NCI-H1436 (cell line): ENCODE data around the gene ZNF532.

Experiments
- DNase-seq: peaks from one replicate; lab custom pipeline; 2025; lab: John Stamatoyannopoulos, UW

Gene ZNF532

DNA sequence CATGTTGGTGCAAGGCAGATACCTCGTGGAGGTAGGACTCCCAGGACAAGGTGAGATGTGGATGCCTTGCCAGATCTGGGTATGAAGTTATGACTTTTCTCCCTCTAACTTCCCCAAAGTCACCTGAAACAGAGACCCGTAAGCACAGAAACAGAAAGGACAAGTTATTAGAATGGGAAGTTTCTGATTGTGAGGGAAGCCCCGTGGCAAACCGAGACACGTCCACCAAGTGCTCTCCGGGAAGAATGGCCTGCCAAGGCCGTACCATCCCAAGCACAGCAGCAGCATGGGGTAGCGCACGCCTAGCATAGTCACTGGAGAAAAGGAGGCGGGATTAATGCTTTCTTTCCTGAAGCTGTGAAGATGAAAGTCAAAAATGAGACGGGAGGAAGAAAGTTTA lies 110.6 kb downstream of the ZNF532 start:
- DNase-seq: no peak

DNA sequence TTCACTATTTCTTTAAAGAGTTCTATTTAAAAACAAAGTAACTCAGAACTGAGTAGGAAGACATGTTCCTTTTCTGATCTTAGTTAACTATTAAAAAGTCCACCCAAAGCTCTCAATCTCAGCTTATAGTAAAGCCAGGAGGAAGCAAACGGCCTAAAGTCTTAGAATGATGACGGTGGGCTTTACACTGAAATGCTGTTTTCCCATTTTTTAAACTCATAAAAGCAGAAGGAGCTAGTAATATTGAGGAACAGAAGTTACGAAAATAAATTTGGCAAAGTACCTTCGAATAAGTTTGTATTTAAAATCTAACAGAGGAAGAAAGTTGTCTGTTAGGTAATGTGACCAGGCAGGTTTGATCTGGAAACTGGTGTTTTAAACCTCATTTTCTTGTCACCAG lies 111.1 kb downstream of the ZNF532 start:
- no peak for DNase-seq

DNA sequence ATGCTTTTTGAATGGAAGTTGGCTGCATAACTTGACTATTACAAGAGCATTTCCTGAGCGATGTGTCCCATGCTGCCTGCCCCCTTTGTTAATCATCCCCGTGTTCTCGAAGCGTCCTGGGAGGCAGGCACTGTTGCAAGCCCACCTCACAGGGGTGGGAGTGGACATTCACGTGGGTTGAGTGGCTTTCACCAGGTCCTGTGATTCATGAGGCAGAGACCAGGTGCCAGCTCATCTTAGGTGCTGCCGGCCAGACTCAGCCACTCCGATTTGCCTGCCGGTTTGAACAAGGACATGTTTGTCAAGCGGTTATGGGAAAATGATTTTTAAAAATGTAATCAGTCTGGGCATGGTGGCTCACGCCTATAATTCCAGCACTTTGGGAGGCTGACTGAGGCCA lies 112.5 kb downstream of the ZNF532 start:
- DNase-seq: no peak

DNA sequence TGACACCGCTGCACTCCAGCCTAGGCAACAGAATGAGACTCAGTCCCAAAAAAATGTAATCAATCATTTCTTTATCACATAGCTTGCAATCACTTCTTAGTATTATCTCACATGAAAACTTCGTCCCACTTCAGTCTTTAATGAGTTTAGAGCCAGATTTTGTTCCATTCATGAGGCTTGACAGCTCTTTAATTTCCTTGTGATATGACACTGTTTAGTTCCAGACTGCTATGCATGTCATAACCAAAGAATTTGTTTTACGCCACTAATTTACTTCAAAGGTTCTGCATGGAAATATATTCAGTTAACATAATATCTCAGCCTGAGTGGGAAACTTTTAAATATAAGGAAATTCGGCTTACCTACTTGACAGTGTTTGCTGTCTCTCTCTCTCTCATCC lies 113.1 kb downstream of the ZNF532 start:
- DNase-seq: no peak

DNA sequence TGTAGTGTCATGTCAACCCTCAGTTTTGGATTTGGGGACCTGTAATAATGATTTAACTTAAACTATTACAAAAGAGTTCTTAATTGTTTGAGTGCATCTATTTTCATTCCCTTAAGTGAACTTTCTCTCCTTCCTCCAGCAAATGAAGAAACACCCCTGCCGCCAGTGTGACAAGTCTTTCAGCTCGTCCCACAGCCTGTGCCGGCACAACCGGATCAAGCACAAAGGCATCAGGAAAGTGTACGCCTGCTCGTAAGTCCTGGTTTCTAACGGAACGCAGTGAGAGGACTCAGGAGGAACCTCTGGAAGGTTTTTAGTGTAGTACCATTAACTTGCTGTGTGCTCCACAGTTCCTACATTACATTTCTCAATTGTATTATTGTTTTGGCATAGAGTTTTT lies 114.2 kb downstream of the ZNF532 start:
- no peak for DNase-seq

DNA sequence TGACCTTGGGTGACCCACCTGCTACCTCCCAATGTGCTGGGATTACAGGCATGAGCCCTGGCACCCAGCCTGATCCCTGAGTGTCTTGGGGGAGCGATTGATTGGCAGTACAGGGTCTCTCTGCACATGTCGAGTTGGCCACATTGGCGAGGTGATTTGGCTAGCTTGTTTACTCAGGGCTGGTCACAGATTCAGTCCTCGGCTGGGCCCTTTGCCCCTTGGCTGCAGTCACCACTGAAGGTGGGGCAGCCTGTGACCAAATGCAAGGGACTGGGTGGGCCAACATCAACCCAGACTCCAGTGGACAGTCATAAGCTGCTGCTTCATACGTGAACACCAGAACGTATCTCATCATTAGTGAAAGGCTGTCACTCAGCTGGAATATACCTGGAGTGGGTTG lies 114.9 kb downstream of the ZNF532 start:
- DNase-seq: no peak

DNA sequence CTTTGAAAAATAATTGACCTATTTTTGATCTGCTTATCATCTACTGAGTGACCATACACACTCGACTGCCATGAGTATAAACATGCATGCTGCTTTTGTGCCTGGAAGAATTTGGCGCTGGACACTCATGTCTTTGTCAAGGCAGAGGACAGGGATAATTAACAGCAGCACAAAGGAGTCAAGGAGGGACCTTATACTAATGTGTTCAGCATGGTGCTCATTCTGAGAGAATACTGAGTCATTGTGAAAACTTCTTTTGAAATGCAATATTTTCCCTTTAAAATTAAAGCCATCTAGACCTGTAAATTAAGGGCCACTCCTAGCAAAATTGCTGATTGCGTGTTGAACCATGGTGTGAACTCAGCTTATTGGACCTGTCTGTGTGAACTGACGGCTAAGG lies 116.3 kb downstream of the ZNF532 start:
- DNase-seq: no peak

DNA sequence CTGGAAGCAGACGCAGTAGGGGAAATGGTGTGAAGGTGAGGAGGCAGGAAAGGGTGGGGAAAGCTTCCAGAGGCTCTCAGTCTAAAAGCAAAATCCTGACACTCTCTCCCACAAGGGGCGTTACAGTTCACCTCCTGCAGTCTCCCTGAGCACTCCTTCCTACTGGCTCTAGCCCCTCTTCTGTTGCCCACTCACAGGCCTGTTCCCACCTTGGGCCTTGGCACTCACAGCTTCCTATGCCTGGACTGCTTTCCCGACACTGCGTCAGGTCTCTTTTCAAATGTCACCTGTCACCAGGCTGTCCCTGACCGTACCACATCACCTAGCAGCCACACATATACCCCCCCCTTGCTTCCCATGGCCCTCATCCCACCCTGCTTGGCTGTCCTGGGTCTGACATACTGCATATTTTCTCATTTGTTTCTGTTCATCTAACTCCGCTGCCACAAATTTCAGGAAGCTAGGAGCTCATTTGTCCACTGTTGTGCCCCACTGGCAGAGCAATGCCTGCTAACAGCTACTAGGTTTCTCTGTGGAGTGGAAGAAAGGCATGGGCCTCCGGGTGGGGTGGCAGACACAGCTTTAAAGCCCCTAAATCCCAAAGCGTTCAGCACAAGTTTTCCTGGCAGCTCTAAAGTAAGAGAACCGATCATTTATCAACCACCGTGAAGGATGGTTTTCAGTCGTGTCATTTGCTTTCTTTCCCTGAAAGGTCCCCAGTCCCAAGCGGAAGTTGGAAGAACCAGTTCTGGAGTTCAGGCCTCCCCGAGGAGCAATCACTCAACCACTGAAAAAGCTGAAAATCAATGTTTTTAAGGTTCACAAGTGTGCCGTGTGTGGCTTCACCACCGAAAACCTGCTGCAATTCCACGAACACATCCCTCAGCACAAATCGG lies 118.8 kb downstream of the ZNF532 start:
- no peak for DNase-seq

DNA sequence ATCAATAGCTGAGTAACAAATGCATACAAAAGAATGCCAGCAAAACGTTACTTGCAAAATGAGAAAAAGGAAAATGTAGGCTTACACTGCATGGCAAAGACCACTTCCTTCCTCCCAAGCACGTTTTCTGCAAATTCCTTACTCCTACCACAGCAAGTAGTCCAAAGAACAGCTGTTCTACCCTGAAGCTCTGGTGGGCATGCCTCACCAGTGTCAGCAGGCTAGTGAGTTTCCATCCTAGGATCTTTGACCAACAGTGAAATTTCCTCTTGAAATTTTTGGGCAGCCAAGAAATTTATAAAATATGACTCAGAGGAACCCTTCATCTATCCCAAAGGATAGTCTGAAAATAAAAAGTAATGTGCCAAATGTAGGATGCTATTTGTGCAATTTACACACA lies 123.9 kb downstream of the ZNF532 start:
- no peak for DNase-seq

DNA sequence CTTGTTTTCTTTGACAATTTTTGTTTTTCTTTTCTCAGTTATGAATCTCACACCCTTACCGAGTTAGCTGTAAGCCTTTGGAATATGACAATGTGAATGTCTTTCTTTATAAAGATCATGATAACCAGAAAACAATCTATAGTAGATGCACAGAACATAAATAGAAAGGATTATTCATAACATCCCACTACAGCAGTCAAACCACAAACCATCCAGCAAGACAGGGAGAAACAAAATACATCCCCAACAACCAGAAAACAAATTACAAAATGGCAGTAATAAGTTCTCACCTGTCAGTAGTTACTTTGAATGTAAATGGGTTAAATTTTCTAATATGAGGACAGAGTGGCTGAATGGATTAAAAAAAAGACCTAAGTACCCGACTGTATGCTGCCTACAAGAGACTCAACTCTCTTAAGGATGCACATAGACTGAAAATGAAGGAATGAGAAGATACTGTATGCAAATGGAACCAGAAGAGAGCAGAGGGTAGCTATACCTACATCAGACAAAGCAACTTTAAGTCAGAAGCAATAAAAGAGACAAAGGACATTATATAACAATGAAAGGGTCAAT lies 124.6 kb downstream of the ZNF532 start:
- DNase-seq: no peak

DNA sequence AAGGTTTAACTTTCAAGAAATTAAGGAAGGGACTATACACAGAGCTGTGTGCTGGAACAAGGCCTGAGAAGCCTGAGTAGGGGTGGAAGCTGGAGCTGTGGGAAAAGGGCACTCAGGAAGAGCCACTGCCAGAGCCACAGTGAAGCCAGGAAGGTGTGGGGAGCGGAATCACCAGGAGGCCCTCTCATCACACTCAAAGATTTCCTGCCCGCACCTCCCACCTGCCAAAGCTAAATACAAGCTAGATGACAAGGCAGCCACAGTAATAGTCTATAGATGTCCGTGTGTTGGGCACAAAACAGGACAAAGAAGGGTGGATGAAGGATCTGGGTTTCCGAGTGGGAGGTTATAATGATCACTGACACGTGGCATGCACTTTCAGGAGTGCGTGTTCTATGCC lies 126.0 kb downstream of the ZNF532 start:
- DNase-seq: no peak

DNA sequence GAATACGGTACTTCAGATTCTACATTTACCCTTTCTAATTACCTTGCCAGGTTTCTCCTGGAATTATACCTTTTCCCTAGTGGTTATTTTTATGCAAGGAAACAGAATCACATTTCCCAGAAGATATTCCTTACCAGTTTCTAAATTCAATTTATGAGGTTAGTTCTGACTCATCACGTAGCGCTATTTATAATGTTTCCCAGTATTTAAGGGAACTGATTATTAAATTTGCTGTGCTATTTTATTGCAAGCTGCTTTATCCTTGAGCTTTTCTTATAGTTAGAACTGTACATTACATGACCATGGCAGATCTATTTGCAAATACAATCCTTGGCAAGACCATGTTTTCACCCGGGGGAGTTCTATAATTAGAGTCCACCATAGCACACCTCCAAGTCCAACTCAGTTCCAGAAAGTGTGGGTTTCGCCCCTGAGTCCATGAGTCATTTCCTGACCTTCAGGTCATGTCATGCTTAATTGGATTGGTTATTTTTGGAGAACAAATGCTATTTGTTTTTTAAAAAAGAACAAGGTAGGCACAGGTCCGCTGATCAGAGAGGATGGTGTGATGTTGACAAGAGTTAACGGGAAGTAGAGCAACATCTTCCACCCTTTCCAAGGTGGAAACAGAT lies 126.6 kb downstream of the ZNF532 start:
- no peak for DNase-seq

DNA sequence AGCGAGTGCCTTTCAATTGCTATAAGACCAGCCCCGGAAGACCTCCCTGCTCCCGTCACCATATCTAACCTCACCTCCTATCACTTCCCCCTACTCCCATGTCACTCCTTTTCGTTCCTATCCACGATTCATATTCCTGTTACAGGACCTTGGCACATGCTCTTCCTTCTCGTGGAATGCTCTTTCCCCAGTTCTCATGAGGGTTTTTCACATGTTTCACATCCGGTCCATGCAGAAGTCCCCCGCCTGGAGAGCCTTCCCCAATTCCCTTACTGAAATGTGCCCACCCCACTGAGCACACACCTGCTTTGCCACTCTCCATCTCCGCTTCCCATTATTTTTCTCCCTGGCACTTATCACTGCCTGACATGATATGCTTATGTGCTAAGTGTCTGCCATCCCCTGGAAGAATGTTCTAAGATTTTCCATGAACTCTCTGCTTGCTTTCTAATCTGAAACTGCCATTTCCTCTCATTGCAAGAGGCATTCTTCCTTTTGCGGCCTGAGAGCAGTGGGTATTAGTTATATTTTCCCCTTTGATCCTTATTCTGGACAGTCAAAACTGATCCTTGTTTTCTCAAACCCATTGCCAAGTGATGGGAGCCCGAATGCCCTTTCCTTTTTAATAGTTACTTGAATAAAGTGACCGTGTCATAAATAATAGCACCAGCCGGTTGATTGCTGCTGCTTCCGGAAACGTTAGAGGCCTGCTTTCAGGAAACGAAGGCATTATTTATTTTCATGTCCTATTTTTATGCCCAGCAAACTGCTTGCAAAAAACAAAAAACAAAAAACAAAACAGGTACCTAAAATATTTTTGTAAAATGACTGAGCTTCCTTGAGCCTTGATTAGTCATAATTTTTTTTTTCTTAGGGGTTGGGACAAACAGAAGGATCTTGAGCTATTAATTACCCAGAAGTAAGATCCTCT lies 127.9 kb downstream of the ZNF532 start:
- no peak for DNase-seq

DNA sequence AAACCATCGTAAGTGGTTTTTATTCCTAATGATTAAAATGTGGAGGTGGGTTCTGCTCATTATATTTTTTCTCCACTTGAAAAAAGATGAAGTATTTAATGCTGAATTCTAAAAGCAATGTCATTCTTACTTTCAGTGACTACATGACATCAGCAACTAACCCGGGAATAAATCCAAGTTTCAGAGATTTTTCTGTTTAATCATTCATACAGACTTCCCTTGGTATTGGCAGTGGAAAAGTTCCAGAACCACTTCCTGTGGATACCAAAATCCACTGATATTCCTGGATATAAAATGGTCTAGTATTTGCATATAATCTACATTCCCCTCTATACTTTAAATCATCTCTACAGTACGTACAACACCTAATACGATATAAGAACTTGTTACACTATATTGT lies 128.6 kb downstream of the ZNF532 start:
- no peak for DNase-seq

DNA sequence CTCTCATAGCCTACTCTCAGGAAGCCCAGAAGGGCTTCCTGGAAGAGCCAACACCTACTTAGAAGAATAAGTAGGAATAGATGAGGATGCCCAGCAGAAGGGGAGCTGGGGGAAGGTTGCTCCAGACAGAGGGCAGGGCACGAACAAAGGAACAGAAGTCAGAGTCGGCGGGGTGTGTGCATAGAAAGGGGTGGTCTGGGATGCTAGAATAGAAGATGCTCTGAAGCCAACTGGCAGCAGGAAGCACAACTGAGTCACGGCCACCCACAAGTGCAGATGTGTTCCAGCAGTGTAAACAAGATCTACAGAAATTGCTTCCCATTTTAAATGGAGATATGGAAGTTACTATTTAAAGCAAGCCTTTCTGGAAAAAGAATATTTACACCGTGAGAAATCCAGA lies 131.0 kb downstream of the ZNF532 start:
- DNase-seq: no peak

DNA sequence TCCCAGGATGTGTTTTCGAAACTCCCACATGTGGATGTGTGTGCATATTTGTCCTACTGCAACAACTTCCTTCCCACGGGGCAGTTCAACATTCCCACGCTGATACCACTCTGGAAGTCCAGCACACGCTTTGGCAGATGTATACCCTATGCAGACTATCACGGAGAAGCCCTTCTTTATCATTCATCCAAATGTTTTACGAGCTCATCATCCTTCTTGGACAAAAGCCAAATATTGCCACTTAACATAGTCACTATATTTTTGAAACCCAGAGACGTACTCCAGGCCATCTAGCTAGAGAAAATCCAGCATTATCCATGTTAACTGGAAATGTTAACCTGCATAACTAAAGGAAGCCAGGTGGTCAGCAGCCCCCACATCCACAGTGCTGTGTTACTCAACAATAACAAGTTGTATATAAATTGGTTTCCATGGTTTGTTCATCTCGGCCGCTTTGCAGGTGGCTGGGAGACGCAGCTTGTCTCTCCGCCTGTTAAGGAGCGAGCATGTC lies 131.5 kb downstream of the ZNF532 start:
- DNase-seq: no peak

DNA sequence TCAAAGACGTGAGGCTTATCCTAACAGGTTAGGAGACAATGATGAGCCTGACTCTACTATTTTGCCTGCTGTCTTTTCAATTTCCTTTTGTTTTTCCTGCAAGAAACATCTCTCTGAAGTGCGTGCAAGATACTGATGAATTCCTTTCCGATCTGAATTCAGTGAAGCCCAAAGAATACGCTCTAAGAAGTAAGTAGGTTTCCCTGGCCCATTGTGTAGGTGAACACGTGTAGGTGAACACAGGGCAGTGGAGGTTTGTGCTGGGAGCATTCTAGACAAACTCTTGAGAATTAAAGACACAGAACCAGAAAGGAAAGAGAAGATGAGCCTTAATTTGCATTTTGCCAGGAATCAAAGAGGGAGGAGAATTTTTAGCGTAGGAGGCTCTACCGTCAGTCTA lies 132.0 kb downstream of the ZNF532 start:
- DNase-seq: no peak

DNA sequence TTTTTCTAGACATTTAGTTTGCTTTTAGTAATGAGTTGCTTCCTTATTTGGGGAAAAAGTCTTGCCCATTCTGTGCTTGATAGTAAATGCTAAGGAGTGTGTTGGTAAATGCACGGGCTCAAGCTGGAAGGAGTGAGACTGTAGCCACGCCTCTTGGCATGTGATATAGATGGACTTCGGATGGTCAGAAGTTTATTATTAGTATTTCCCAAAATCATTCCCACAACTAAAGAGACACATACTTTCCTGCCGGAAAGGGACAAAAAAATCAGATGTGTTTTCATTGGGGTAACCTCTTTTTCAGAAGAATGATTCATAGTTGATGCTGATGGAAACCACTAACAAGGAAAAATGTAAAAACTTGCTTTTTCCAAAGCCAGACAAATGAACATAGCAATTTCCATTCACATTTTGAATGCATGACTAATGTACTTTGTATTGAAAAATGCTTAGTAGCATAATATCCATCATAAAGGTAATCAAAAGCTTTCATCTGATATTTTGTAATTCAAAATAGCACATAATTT lies 133.2 kb downstream of the ZNF532 start:
- no peak for DNase-seq

DNA sequence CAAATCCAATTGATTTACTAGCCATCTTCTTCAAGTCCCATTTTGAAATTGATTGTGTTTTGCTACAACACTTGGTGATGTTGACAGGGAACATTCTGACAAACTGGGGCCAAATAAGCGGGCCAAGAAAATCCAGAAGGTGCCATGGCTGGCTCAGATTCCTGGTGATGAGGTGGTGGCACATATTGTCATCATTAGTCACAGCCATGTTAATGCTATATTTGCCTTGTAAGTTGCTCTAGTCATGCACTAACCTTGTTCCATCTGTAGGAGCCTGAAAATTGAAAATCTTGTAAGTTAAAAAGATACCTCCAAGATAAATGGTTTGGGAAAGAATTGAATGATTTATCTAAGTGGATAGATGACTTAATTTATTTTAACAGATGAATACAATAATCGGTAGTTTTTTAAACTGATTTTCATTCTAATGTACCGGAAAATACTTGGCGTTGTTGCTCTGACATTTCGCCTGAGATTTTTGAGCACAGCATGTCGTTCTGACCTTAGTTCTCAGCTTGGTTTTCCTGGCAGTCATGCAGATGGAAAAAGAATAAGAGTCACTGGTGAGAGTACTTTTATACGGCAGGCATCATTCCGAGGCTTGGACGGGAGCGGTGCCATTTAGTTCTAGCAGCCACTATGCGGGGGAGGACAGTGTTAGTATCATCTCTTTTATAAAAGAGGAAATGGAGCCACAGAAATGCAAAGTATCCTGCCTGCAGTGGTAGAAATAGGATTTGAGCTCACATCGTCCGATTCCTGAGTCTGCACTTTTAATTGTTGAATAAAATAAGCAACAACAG lies 133.9 kb downstream of the ZNF532 start:
- no peak for DNase-seq

DNA sequence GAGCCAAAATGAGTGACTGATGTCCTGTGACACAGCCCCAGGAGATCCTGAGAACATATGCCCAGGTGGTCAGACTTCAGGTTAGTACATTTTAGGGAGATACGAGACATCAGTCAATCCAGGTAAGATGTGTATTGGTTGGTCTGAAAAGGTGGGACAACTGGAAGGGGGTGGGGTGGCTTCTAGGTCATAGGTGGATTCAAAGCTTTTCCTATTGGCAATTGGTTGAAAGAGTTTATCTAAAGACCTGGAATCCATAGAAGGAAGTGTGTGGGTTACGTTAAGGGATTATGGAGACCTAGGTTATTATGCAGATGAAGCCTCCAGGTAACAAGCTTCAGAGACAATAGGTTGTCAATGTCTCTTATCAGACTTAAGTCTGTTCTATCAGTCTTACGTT lies 136.5 kb downstream of the ZNF532 start:
- DNase-seq: no peak

DNA sequence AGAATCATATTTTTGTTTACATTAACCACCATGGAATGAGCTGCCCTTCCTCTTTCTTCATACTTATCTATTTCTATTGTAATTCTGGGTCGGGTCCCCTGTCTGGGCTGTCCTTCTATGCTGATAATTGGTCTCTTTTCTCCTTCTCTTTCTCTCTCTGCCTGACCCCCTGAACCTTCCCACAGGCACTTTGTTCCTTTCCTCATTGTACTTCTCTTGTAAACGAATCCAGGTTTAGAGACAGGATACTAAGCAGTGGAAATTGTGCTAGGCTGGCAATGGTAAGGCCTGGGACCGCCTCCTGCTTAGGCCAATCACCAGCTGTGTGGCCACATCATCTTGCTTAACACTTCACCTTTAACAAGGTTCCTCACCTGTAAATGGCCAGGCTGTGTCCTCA lies 137.0 kb downstream of the ZNF532 start:
- DNase-seq: no peak
